CD14-positive monocyte (primary cell): Measurements from ENCODE around the gene HSCB. TPM values are rescaled to one million over a fixed set of nuclear protein-coding genes. Genes with fewer than 3 reads are reported as not detected.
"Not testable (repeated sequence)": the region's sequence is repeated elsewhere in the genome, so short reads cannot be mapped to it uniquely, and the experiment has no call there.

ENCODE experiments used
- DNase-seq, 3 donors: peaks; one replicate each; pipeline ENCODE4 v3.0.0-alpha.2; 2011 to 2022
- H2AFZ ChIP-seq: 2 replicates; pipeline ENCODE4 v1.6.0; 2012; ENCODE audit warnings: mild to moderate bottlenecking, low read depth, low read length, inconsistent platforms; ENCODE audit not compliant: insufficient read depth, poor library complexity, severe bottlenecking
- H3K27ac ChIP-seq, 2 donors: 1 replicate in 1 of 2; 2 replicates in 1 of 2; pipeline ENCODE4 v1.5.1; 2012 to 2013; ENCODE audit warnings: low read length in 2 of 2, control low read depth in 1 of 2, inconsistent platforms in 1 of 2, low read depth in 1 of 2, mild to moderate bottlenecking in 1 of 2
- H3K27me3 ChIP-seq, 2 donors: one replicate each; pipeline versions ENCODE4 v1.6.0 to v1.6.1; 2011 to 2013; ENCODE audit warnings: low read length in 2 of 2; ENCODE audit not compliant: control insufficient read depth in 2 of 2, insufficient read depth in 2 of 2
- H3K36me3 ChIP-seq, 2 donors: replicated peaks in 1 of 2; 1 replicate in 1 of 2; 2 replicates in 1 of 2; pipeline versions ENCODE4 v1.5.1 to v1.6.1; 2012 to 2013; ENCODE audit warnings: low read length in 2 of 2, control low read depth in 1 of 2, inconsistent platforms in 1 of 2, mild to moderate bottlenecking in 1 of 2; ENCODE audit not compliant: insufficient read depth in 2 of 2, control insufficient read depth in 1 of 2
- H3K4me1 ChIP-seq, 2 donors: 1 replicate in 1 of 2; 2 replicates in 1 of 2; pipeline versions ENCODE4 v1.5.1 to v1.6.1; 2012 to 2013; ENCODE audit warnings: low read length in 2 of 2, control low read depth in 1 of 2, inconsistent platforms in 1 of 2, mild to moderate bottlenecking in 1 of 2, moderate library complexity in 1 of 2; ENCODE audit not compliant: insufficient read depth in 2 of 2, control insufficient read depth in 1 of 2
- H3K4me2 ChIP-seq: replicated peaks from 2 replicates; pipeline ENCODE3; 2012; ENCODE audit warnings: low read length, moderate library complexity, mild to moderate bottlenecking; ENCODE audit not compliant: poor library complexity, severe bottlenecking; ENCODE audit errors: extremely low read depth
- H3K4me3 ChIP-seq, 3 experiments: fragments of 200-600 bp in 1 of 3; sonication (generic) in 1 of 3; replicated peaks in 1 of 3; 1 replicate in 2 of 3; 2 replicates in 1 of 3; pipeline ENCODE4 v1.5.1; 2011 to 2013; ENCODE audit warnings: low read length in 3 of 3, mild to moderate bottlenecking in 3 of 3, control low read depth in 2 of 3, low read depth in 2 of 3, inconsistent platforms in 1 of 3, moderate library complexity in 1 of 3
- H3K79me2 ChIP-seq: 2 replicates; pipeline ENCODE4 v1.6.0; 2012; ENCODE audit warnings: mild to moderate bottlenecking, control low read depth, inconsistent platforms, low read length, moderate library complexity; ENCODE audit not compliant: insufficient read depth
- H3K9ac ChIP-seq: 2 replicates; pipeline ENCODE4 v1.6.0; 2017; ENCODE audit warnings: low read length, mild to moderate bottlenecking; ENCODE audit not compliant: insufficient read depth, poor library complexity, severe bottlenecking
- H3K9me3 ChIP-seq, 2 donors: replicated peaks in 1 of 2; 1 replicate in 1 of 2; 2 replicates in 1 of 2; pipeline versions ENCODE4 v1.5.1 to v1.6.1; 2012 to 2013; ENCODE audit warnings: low read length in 2 of 2, control low read depth in 1 of 2; ENCODE audit not compliant: control insufficient read depth in 1 of 2, insufficient read depth in 1 of 2
- H4K20me1 ChIP-seq: 2 replicates; pipeline ENCODE4 v1.6.0; 2012; ENCODE audit warnings: mild to moderate bottlenecking, low read length, control low read depth, moderate library complexity; ENCODE audit not compliant: insufficient read depth
- H3K27ac Mint-ChIP-seq, 7 donors: one replicate each; pipeline ENCODE4 v1.8.0; 2020; ENCODE audit warnings: mild to moderate bottlenecking in 7 of 7, mixed read lengths in 7 of 7, moderate library complexity in 6 of 7, inconsistent platforms in 2 of 7
- H3K27me3 Mint-ChIP-seq, 3 donors: one replicate each; pipeline ENCODE4 v1.8.0; 2021 to 2022; ENCODE audit warnings: low read depth in 3 of 3, mild to moderate bottlenecking in 3 of 3, mixed read lengths in 3 of 3, moderate library complexity in 3 of 3, inconsistent platforms in 1 of 3
- H3K36me3 Mint-ChIP-seq, 2 donors: one replicate each; pipeline ENCODE4 v1.8.0; 2020; ENCODE audit warnings: mixed read lengths in 2 of 2, inconsistent platforms in 1 of 2, mild to moderate bottlenecking in 1 of 2
- H3K4me1 Mint-ChIP-seq: one replicate; pipeline ENCODE4 v1.8.0; 2020; ENCODE audit warnings: mild to moderate bottlenecking, mixed read lengths
- H3K4me3 Mint-ChIP-seq, 2 donors: one replicate each; pipeline ENCODE4 v1.8.0; 2020; ENCODE audit warnings: mild to moderate bottlenecking in 2 of 2, mixed read lengths in 2 of 2, moderate library complexity in 1 of 2
- H3K9me3 Mint-ChIP-seq, 7 donors: one replicate each; pipeline ENCODE4 v1.8.0; 2020 to 2022; ENCODE audit warnings: mixed read lengths in 7 of 7, mild to moderate bottlenecking in 6 of 7, moderate library complexity in 6 of 7, inconsistent platforms in 2 of 7
- CTCF ChIP-seq: fragments of 200-600 bp; IDR thresholded peaks from one replicate; pipeline ENCODE4 v1.8.0; 2022; ENCODE audit warnings: antibody characterized with exemption, mild to moderate bottlenecking
- WGBS: methylation state at CpG from one replicate; pipeline ENCODE4 v1.1.5; 2013; ENCODE audit warnings: missing lambda C conversion rate; ENCODE audit not compliant: insufficient coverage; 5-methylcytosine and 5-hydroxymethylcytosine counted together
- intact Hi-C, 2 donors: fragments of 100-400 bp; cut with micrococcal nuclease; formaldehyde crosslinking; loops; one replicate each; pipeline versions ENCODE4 v1.15.0 to v1.15.1; 2023
- polyA plus RNA-seq, 3 donors: library from polyadenylated mRNA; depleted of rRNA in 1 of 3; unstranded in 2 of 3; stranded (reverse) in 1 of 3; fragments of 300-500 nt in 2 of 3; fragments of >200 nt in 1 of 3; fragmentation: Illumina TruSeq in 2 of 3; gene quantifications; 1 replicate in 2 of 3; 2 replicates in 1 of 3; pipeline ENCODE4 v1.2.3, GENCODE V29; 2012 to 2021

The HSCB gene
- polyA plus RNA-seq, 3 donors: 10.1 to 13.2 (median 10.3) TPM

- intact Hi-C loops: loop anchor here (2.0 to 5.0 kb wide), 2 partner anchors 29 to 138 kb away; partner anchors contain the start of genes CCDC117 (in 1 of the 2) and ZNRF3 (in 1 of the 2)
- no peaks in the 10 kb centered on the region for H3K27me3 Mint-ChIP-seq
- no peaks in the 10 kb centered on the region for H3K27me3 ChIP-seq
- H3K4me1 ChIP-seq: peaks cover 16 to 30% of the 10 kb centered on the region in 2 donors
- DNase-seq: no peak
- peaks cover 31 to 50% of the 10 kb centered on the region in 2 donors for H3K36me3 ChIP-seq
- no peak overlapping the region for H3K9ac ChIP-seq
- no peaks in the 10 kb centered on the region for H3K9me3 Mint-ChIP-seq
- H3K27ac ChIP-seq: peak overlapping the region in 1 of 2 donors; percentile 18
- no peaks in the 10 kb centered on the region for H4K20me1 ChIP-seq
- H3K4me3 ChIP-seq: no peak overlapping the region
- H2AFZ ChIP-seq: no peak overlapping the region
- peaks cover 38% of the 10 kb centered on the region for H3K79me2 ChIP-seq
- no peaks in the 10 kb centered on the region for H3K9me3 ChIP-seq
- H3K36me3 Mint-ChIP-seq: peaks cover 38 to 55% of the 10 kb centered on the region in 2 donors
- no peak overlapping the region for H3K4me2 ChIP-seq
- TF ChIP-seq CTCF: no peak
- H3K27ac Mint-ChIP-seq: peak overlapping the region in 2 of 7 donors; percentile 28 to 76
- WGBS: no CpG with 5 or more reads among the region's 3 CpGs
- H3K4me1 Mint-ChIP-seq: peaks cover 29% of the 10 kb centered on the region
- peak overlapping the region in 1 of 2 donors; percentile 24 for H3K4me3 Mint-ChIP-seq
Observed at GRCh38 chr22:28743852-28744251, 2.0 kb downstream of the HSCB start.

GRCh38 chr22:28750471-28750881 is 8.6 kb downstream of the HSCB start:
- no CpG with 5 or more reads among the region's 6 CpGs for WGBS
- no peak overlapping the region for H2AFZ ChIP-seq
- no peaks in the 10 kb centered on the region for H3K27me3 ChIP-seq
- no peak overlapping the region for H3K27ac ChIP-seq
- H3K36me3 ChIP-seq: peaks cover 21 to 46% of the 10 kb centered on the region in 2 donors
- peaks cover 0 to 8% (median 0%) of the 10 kb centered on the region in 3 donors for H3K27me3 Mint-ChIP-seq
- peaks cover 0 to 3% (median 0%) of the 10 kb centered on the region in 7 donors for H3K9me3 Mint-ChIP-seq
- H3K9me3 ChIP-seq: no peaks in the 10 kb centered on the region
- no peak overlapping the region for H3K9ac ChIP-seq
- peaks cover 14 to 18% of the 10 kb centered on the region in 2 donors for H3K4me1 ChIP-seq
- no peaks in the 10 kb centered on the region for H4K20me1 ChIP-seq
- H3K4me2 ChIP-seq: no peak overlapping the region
- no peak overlapping the region for H3K4me3 ChIP-seq
- H3K4me1 Mint-ChIP-seq: peaks cover 17% of the 10 kb centered on the region
- no peaks in the 10 kb centered on the region for H3K79me2 ChIP-seq
- no peak overlapping the region for H3K4me3 Mint-ChIP-seq
- peaks cover 34 to 68% of the 10 kb centered on the region in 2 donors for H3K36me3 Mint-ChIP-seq
- intact Hi-C loops: no loop called here
- no peak for TF ChIP-seq CTCF
- H3K27ac Mint-ChIP-seq: no peak overlapping the region
- DNase-seq: no peak

GRCh38 chr22:28754512-28754911 is 12.7 kb downstream of the HSCB start:
- H3K4me2 ChIP-seq, H2AFZ ChIP-seq, H3K4me1 ChIP-seq, H3K27me3 ChIP-seq, H3K27me3 Mint-ChIP-seq, H3K27ac Mint-ChIP-seq, H3K4me3 Mint-ChIP-seq, H3K9me3 ChIP-seq, H3K4me3 ChIP-seq, H3K4me1 Mint-ChIP-seq, H3K9me3 Mint-ChIP-seq, intact Hi-C loops, H3K27ac ChIP-seq, DNase-seq, H3K9ac ChIP-seq, H4K20me1 ChIP-seq, H3K79me2 ChIP-seq: not testable (repeated sequence)
- 100% methylated on average over 1 of the region's 3 CpGs for whole genome bisulfite sequencing
- peaks cover 4 to 18% of the 10 kb centered on the region in 2 donors for H3K36me3 ChIP-seq
- H3K36me3 Mint-ChIP-seq: peaks cover 15 to 38% of the 10 kb centered on the region in 2 donors
